Measurements from ENCODE around the gene OR2T35. TPM values are rescaled to one million over a fixed set of nuclear protein-coding genes. Genes with fewer than 3 reads are reported as not detected.

The OR2T35 gene
- total and polyA plus RNA-seq, 2 experiments from 2014 or later = not detected

DNA sequence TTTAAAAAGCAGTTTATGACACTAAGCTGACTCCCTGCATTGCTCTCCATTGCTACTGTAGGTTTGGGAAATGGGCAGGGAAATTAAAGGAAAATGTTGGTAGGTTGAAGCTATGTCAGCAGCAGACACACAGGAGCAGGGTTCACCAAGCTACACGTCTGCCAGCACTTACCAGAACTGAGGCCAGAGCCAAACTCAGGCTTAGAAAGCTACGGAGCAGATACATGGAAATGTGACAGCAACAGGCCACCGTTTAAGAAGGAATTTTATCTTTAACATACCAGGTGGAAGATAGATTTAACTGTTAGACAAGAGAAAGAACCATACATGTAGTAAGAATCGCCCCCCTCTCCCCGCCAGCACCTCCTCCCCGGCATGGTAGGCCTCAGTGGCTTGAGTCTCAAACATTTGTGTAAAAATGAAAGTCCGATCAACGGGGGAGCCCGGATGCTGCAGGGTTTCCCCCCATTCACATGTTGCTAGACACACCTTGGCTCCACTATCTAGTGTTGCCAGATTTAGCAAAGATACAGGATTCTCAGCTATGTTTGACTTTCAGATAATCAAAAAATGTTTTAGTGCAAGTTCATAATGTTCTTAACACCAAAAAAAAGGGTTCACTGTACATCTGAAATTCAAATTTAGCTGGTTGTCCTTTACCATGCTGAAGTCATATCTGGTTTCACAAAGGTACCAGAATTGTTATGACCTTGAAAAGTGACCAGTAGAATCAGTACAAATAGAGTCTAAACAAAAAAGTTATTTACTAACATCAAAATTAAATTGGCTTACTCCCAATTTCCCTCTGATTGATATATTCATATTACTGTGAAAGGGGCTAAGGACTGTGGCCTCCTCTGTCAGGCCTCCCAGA, 16.9 kb downstream of the OR2T35 start:
- no peak overlapping the region for H3K4me3 Mint-ChIP-seq
- H3K79me2 ChIP-seq (replicated peaks; ENCODE audit: insufficient read depth) = no peaks in the 10 kb centered on the region
- peaks cover 2% of the 10 kb centered on the region; the same call in 2 of the 3 replicates for H3K9me3 Mint-ChIP-seq
- TF ChIP-seq ZNF331 (CRISPR knock-in tag; IDR thresholded peaks at IDR 0.05; ENCODE audit: low read depth) (no peak), EZH2 (IDR thresholded peaks at IDR 0.05; ENCODE audit: low read depth, unreplicated experiment) (no peak), CREB1 (CRISPR knock-in tag; IDR thresholded peaks at IDR 0.05; ENCODE audit: low read depth) (no peak), POLR2AphosphoS5 (IDR thresholded peaks at IDR 0.05; ENCODE audit: low read depth) (no peak), STAT1 (IDR thresholded peaks at IDR 0.05; ENCODE audit: unreplicated experiment) (no peak), EZH2phosphoT487 (IDR thresholded peaks at IDR 0.05; ENCODE audit: unreplicated experiment) (no peak), JUNB (IDR thresholded peaks at IDR 0.05; ENCODE audit: unreplicated experiment) (no peak), NANOG (IDR thresholded peaks at IDR 0.05; ENCODE audit: borderline replicate concordance) (no peak), ZNF114 (CRISPR knock-in tag; IDR thresholded peaks at IDR 0.05) (no peak)
- TF ChIP-seq, protein P1, sequence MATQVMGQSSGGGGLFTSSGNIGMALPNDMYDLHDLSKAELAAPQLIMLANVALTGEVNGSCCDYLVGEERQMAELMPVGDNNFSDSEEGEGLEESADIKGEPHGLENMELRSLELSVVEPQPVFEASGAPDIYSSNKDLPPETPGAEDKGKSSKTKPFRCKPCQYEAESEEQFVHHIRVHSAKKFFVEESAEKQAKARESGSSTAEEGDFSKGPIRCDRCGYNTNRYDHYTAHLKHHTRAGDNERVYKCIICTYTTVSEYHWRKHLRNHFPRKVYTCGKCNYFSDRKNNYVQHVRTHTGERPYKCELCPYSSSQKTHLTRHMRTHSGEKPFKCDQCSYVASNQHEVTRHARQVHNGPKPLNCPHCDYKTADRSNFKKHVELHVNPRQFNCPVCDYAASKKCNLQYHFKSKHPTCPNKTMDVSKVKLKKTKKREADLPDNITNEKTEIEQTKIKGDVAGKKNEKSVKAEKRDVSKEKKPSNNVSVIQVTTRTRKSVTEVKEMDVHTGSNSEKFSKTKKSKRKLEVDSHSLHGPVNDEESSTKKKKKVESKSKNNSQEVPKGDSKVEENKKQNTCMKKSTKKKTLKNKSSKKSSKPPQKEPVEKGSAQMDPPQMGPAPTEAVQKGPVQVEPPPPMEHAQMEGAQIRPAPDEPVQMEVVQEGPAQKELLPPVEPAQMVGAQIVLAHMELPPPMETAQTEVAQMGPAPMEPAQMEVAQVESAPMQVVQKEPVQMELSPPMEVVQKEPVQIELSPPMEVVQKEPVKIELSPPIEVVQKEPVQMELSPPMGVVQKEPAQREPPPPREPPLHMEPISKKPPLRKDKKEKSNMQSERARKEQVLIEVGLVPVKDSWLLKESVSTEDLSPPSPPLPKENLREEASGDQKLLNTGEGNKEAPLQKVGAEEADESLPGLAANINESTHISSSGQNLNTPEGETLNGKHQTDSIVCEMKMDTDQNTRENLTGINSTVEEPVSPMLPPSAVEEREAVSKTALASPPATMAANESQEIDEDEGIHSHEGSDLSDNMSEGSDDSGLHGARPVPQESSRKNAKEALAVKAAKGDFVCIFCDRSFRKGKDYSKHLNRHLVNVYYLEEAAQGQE (IDR thresholded peaks at IDR 0.05; ENCODE audit: unreplicated experiment) = no peak
- TF ChIP-seq, protein P2, sequence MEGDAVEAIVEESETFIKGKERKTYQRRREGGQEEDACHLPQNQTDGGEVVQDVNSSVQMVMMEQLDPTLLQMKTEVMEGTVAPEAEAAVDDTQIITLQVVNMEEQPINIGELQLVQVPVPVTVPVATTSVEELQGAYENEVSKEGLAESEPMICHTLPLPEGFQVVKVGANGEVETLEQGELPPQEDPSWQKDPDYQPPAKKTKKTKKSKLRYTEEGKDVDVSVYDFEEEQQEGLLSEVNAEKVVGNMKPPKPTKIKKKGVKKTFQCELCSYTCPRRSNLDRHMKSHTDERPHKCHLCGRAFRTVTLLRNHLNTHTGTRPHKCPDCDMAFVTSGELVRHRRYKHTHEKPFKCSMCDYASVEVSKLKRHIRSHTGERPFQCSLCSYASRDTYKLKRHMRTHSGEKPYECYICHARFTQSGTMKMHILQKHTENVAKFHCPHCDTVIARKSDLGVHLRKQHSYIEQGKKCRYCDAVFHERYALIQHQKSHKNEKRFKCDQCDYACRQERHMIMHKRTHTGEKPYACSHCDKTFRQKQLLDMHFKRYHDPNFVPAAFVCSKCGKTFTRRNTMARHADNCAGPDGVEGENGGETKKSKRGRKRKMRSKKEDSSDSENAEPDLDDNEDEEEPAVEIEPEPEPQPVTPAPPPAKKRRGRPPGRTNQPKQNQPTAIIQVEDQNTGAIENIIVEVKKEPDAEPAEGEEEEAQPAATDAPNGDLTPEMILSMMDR (conservative IDR thresholded peaks at IDR 0.05; ENCODE audit: low read depth in 2 of 2) = no peak
- TF ChIP-seq, protein P3, sequence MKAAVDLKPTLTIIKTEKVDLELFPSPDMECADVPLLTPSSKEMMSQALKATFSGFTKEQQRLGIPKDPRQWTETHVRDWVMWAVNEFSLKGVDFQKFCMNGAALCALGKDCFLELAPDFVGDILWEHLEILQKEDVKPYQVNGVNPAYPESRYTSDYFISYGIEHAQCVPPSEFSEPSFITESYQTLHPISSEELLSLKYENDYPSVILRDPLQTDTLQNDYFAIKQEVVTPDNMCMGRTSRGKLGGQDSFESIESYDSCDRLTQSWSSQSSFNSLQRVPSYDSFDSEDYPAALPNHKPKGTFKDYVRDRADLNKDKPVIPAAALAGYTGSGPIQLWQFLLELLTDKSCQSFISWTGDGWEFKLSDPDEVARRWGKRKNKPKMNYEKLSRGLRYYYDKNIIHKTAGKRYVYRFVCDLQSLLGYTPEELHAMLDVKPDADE (IDR thresholded peaks at IDR 0.05) = no peak
- TF ChIP-seq, protein P4, sequence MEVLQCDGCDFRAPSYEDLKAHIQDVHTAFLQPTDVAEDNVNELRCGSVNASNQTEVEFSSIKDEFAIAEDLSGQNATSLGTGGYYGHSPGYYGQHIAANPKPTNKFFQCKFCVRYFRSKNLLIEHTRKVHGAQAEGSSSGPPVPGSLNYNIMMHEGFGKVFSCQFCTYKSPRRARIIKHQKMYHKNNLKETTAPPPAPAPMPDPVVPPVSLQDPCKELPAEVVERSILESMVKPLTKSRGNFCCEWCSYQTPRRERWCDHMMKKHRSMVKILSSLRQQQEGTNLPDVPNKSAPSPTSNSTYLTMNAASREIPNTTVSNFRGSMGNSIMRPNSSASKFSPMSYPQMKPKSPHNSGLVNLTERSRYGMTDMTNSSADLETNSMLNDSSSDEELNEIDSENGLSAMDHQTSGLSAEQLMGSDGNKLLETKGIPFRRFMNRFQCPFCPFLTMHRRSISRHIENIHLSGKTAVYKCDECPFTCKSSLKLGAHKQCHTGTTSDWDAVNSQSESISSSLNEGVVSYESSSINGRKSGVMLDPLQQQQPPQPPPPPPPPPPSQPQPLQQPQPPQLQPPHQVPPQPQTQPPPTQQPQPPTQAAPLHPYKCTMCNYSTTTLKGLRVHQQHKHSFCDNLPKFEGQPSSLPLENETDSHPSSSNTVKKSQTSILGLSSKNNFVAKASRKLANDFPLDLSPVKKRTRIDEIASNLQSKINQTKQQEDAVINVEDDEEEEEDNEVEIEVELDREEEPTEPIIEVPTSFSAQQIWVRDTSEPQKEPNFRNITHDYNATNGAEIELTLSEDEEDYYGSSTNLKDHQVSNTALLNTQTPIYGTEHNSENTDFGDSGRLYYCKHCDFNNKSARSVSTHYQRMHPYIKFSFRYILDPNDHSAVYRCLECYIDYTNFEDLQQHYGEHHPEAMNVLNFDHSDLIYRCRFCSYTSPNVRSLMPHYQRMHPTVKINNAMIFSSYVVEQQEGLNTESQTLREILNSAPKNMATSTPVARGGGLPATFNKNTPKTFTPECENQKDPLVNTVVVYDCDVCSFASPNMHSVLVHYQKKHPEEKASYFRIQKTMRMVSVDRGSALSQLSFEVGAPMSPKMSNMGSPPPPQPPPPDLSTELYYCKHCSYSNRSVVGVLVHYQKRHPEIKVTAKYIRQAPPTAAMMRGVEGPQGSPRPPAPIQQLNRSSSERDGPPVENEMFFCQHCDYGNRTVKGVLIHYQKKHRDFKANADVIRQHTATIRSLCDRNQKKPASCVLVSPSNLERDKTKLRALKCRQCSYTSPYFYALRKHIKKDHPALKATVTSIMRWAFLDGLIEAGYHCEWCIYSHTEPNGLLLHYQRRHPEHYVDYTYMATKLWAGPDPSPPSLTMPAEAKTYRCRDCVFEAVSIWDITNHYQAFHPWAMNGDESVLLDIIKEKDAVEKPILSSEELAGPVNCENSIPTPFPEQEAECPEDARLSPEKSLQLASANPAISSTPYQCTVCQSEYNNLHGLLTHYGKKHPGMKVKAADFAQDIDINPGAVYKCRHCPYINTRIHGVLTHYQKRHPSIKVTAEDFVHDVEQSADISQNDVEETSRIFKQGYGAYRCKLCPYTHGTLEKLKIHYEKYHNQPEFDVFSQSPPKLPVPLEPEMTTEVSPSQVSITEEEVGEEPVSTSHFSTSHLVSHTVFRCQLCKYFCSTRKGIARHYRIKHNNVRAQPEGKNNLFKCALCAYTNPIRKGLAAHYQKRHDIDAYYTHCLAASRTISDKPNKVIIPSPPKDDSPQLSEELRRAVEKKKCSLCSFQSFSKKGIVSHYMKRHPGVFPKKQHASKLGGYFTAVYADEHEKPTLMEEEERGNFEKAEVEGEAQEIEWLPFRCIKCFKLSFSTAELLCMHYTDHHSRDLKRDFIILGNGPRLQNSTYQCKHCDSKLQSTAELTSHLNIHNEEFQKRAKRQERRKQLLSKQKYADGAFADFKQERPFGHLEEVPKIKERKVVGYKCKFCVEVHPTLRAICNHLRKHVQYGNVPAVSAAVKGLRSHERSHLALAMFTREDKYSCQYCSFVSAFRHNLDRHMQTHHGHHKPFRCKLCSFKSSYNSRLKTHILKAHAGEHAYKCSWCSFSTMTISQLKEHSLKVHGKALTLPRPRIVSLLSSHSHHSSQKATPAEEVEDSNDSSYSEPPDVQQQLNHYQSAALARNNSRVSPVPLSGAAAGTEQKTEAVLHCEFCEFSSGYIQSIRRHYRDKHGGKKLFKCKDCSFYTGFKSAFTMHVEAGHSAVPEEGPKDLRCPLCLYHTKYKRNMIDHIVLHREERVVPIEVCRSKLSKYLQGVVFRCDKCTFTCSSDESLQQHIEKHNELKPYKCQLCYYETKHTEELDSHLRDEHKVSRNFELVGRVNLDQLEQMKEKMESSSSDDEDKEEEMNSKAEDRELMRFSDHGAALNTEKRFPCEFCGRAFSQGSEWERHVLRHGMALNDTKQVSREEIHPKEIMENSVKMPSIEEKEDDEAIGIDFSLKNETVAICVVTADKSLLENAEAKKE (CRISPR knock-in tag; IDR thresholded peaks at IDR 0.05) = no peak
- DNase-seq (ENCODE audit: low spot score) = no peak
- no peak overlapping the region for H2AFZ ChIP-seq
- H3K4me3 ChIP-seq = no peak overlapping the region
- H3K27ac Mint-ChIP-seq = no peak overlapping the region
- H4K20me1 ChIP-seq (replicated peaks; ENCODE audit: insufficient read depth) = no peaks in the 10 kb centered on the region
- no peaks in the 10 kb centered on the region for H3F3A ChIP-seq (replicated peaks; ENCODE audit: low read depth)
- peaks cover 18% of the 10 kb centered on the region for H3K36me3 Mint-ChIP-seq (ENCODE audit: low read depth)
- no peaks in the 10 kb centered on the region for H3K4me1 Mint-ChIP-seq
- no peaks in the 10 kb centered on the region for H3K36me3 ChIP-seq (ENCODE audit: insufficient read depth)
- H3K27me3 Mint-ChIP-seq (ENCODE audit: insufficient read depth, low read depth, poor library complexity) = no peaks in the 10 kb centered on the region
- H3K9me2 ChIP-seq (ENCODE audit: insufficient read depth) = no peaks in the 10 kb centered on the region
- no peaks in the 10 kb centered on the region for H3K4me1 ChIP-seq (ENCODE audit: insufficient read depth)
- no peak overlapping the region for H3K27ac ChIP-seq (ENCODE audit: low read depth)
- no peak overlapping the region for H3K4me2 ChIP-seq
- H3K27me3 ChIP-seq (ENCODE audit: insufficient read depth) = no peaks in the 10 kb centered on the region
- ATAC-seq = no peak

All from GM23338 (cell line).